Measurements from ENCODE around the gene IREB2. TPM values are rescaled to one million over a fixed set of nuclear protein-coding genes. Genes with fewer than 3 reads are reported as not detected.

The IREB2 gene
- total RNA-seq, 2 donors from 2014 or later, result 81.4 to 92.6 TPM

DNA sequence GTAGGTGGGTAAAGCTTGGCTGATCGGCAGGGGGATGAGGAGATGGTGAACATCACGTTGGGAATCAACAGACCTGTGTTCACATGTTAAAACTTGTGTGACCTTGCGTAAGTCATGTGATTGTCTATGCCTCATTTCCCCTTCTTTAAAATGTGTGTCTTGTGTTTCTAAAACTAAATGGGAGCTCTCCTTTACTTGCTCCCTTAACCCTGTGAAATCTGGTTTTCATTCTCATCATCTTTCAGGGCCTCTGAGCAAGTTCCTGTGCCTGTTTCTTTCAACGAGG lies 29.7 kb upstream of the IREB2 start:
- TF ChIP-seq CTCF (conservative IDR thresholded peaks at IDR 0.05), result no peak
- H3K27me3 ChIP-seq (ENCODE audit: control insufficient read depth, insufficient read depth, low read length, poor library complexity, severe bottlenecking), result no peaks in the 10 kb centered on the region
- WGBS, 2 experiments (ENCODE audit: insufficient coverage in 1 of 2, insufficient read length in 1 of 2), result 63 to 86% methylated on average over 1 to 4 of the region's 4 CpGs
- Mint-ChIP-seq H3K4me1 (no peaks in the 10 kb centered on the region), H3K4me3 (no peak overlapping the region), H3K27ac (no peak overlapping the region), H3K27me3 (ENCODE audit: insufficient read depth) (peaks cover 2% of the 10 kb centered on the region), H3K36me3 (ENCODE audit: low read depth) (no peaks in the 10 kb centered on the region), H3K9me3 (no peaks in the 10 kb centered on the region)
- no peak for DNase-seq
- no peak overlapping the region for H3K27ac ChIP-seq (ENCODE audit: low read depth, low read length)
- no peak overlapping the region for H3K4me3 ChIP-seq (ENCODE audit: low read length)
- no peaks in the 10 kb centered on the region for H3K36me3 ChIP-seq (ENCODE audit: control insufficient read depth, insufficient read depth, low read length)
- H3K4me1 ChIP-seq (ENCODE audit: control insufficient read depth, insufficient read depth, low read length), result no peaks in the 10 kb centered on the region
- H3K9ac ChIP-seq (ENCODE audit: extremely low read depth, low read length, poor library complexity, severe bottlenecking), result no peak overlapping the region
- no peaks in the 10 kb centered on the region for H3K9me3 ChIP-seq (ENCODE audit: control insufficient read depth, low read length)

GRCh38 chr15:78408961-78409360 lies 29.1 kb upstream of the IREB2 start:
- H3K36me3 ChIP-seq (ENCODE audit: control insufficient read depth, insufficient read depth, low read length), result no peaks in the 10 kb centered on the region
- H3K4me1 Mint-ChIP-seq, result no peaks in the 10 kb centered on the region
- WGBS, 2 experiments (ENCODE audit: insufficient coverage in 1 of 2, insufficient read length in 1 of 2), result 75 to 81% methylated on average over 1 to 2 of the region's 2 CpGs
- DNase-seq, result no peak
- no peak overlapping the region for H3K27ac Mint-ChIP-seq
- no peaks in the 10 kb centered on the region for H3K9me3 Mint-ChIP-seq
- H3K4me3 Mint-ChIP-seq, result no peak overlapping the region
- no peak overlapping the region for H3K9ac ChIP-seq (ENCODE audit: extremely low read depth, low read length, poor library complexity, severe bottlenecking)
- peaks cover 2% of the 10 kb centered on the region for H3K27me3 Mint-ChIP-seq (ENCODE audit: insufficient read depth)
- no peaks in the 10 kb centered on the region for H3K36me3 Mint-ChIP-seq (ENCODE audit: low read depth)
- no peaks in the 10 kb centered on the region for H3K9me3 ChIP-seq (ENCODE audit: control insufficient read depth, low read length)
- no peaks in the 10 kb centered on the region for H3K4me1 ChIP-seq (ENCODE audit: control insufficient read depth, insufficient read depth, low read length)
- no peak for TF ChIP-seq CTCF (conservative IDR thresholded peaks at IDR 0.05)
- H3K27ac ChIP-seq (ENCODE audit: low read depth, low read length), result no peak overlapping the region
- no peaks in the 10 kb centered on the region for H3K27me3 ChIP-seq (ENCODE audit: control insufficient read depth, insufficient read depth, low read length, poor library complexity, severe bottlenecking)
- H3K4me3 ChIP-seq (ENCODE audit: low read length), result no peak overlapping the region

DNA sequence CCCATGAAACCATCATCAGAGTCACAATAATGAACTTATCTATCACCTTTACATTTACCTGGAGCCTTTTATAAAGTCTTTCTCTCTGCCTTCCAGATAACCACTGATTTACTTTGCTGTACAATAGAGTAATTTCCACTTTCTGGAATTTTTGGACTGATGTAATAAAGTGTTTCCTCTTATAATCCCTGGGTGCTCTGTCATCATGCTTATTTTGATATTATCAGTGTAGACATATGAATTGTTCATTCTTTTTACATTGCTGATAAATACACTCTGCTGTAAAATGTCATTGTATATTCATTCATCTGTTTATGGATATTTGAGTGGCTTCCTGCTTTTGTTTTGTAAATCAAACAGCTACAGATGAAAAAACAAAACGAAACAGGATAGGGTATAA lies 27.0 kb upstream of the IREB2 start:
- Histone ChIP-seq H3K9me3 (ENCODE audit: control insufficient read depth, low read length) (no peaks in the 10 kb centered on the region), H3K27ac (ENCODE audit: low read depth, low read length) (no peak overlapping the region), H3K9ac (ENCODE audit: extremely low read depth, low read length, poor library complexity, severe bottlenecking) (no peak overlapping the region), H3K36me3 (ENCODE audit: control insufficient read depth, insufficient read depth, low read length) (no peaks in the 10 kb centered on the region), H3K4me3 (ENCODE audit: low read length) (no peak overlapping the region), H3K4me1 (ENCODE audit: control insufficient read depth, insufficient read depth, low read length) (peaks cover 5% of the 10 kb centered on the region), H3K27me3 (ENCODE audit: control insufficient read depth, insufficient read depth, low read length, poor library complexity, severe bottlenecking) (no peaks in the 10 kb centered on the region)
- 83 to 100% methylated on average over 1 of the region's 1 CpG for WGBS, 2 experiments (ENCODE audit: insufficient coverage in 1 of 2, insufficient read length in 1 of 2)
- H3K27me3 Mint-ChIP-seq (ENCODE audit: insufficient read depth), result peaks cover 2% of the 10 kb centered on the region
- no peak overlapping the region for H3K27ac Mint-ChIP-seq
- H3K36me3 Mint-ChIP-seq (ENCODE audit: low read depth), result no peaks in the 10 kb centered on the region
- H3K4me3 Mint-ChIP-seq, result no peak overlapping the region
- DNase-seq, result no peak
- peaks cover 8% of the 10 kb centered on the region for H3K4me1 Mint-ChIP-seq
- no peak for TF ChIP-seq CTCF (conservative IDR thresholded peaks at IDR 0.05)
- no peaks in the 10 kb centered on the region for H3K9me3 Mint-ChIP-seq

Measured in endodermal cell (in vitro differentiated cells).